Measurements from ENCODE around the gene RCAN1.
"Not testable (repeated sequence)": the region's sequence is repeated elsewhere in the genome, so short reads cannot be mapped to it uniquely, and the experiment has no call there.

GRCh38 chr21:34607376-34607775 is 7.5 kb downstream of the RCAN1 start:
- TF ChIP-seq ZNF737 (CRISPR knock-in tag; IDR thresholded peaks at IDR 0.05; ENCODE audit: borderline replicate concordance); MYC (CRISPR knock-in tag; IDR thresholded peaks at IDR 0.05; ENCODE audit: borderline replicate concordance); PCBP1 (IDR thresholded peaks at IDR 0.05; ENCODE audit: borderline replicate concordance, low read depth, low read length); CBFB (CRISPR knock-in tag; IDR thresholded peaks at IDR 0.05); FOXP4 (CRISPR knock-in tag; IDR thresholded peaks at IDR 0.05); CTCF (CRISPR knock-in tag; IDR thresholded peaks at IDR 0.05); REPIN1 (CRISPR knock-in tag; IDR thresholded peaks at IDR 0.05; ENCODE audit: borderline replicate concordance, low read depth); NFIC (IDR thresholded peaks at IDR 0.05; ENCODE audit: low read length); GABPA (IDR thresholded peaks at IDR 0.05; ENCODE audit: low read depth, low read length); GABPA (CRISPR knock-in tag; IDR thresholded peaks at IDR 0.05; ENCODE audit: low read depth); KLF11 (CRISPR knock-in tag; IDR thresholded peaks at IDR 0.05); FOXO4 (CRISPR knock-in tag; conservative IDR thresholded peaks at IDR 0.05); ZNF232 (CRISPR knock-in tag; IDR thresholded peaks at IDR 0.05; ENCODE audit: borderline replicate concordance); SIN3A (IDR thresholded peaks at IDR 0.05; ENCODE audit: borderline replicate concordance, low read depth, low read length): not testable (repeated sequence)

Data from HepG2 (cell line).